GM12878 (cell line): ENCODE measurements around the gene DAPK2. TPM values are rescaled to one million over a fixed set of nuclear protein-coding genes. Genes with fewer than 3 reads are reported as not detected.

Experiments used
- CTCF ChIP-seq, 3 experiments: IDR thresholded peaks in 2 of 3; conservative IDR thresholded peaks in 1 of 3; 2 replicates each; pipeline ENCODE4 v1.5.1; 2011; ENCODE audit warnings: low read depth in 3 of 3, low read length in 3 of 3, mild to moderate bottlenecking in 3 of 3, control low read depth in 2 of 3, moderate library complexity in 2 of 3, inconsistent platforms in 1 of 3, mixed read lengths in 1 of 3; ENCODE audit not compliant: control insufficient read depth in 2 of 3, insufficient read depth in 1 of 3; ENCODE audit errors: extremely low read depth in 1 of 3
- E2F4 ChIP-seq: IDR thresholded peaks from 2 replicates; pipeline ENCODE4 v1.6.1; 2012; ENCODE audit warnings: low read depth, low read length, improper control_type of control experiment
- EGR1 ChIP-seq, 2 experiments: IDR thresholded peaks; 1 replicate in 1 of 2; 2 replicates in 1 of 2; pipeline ENCODE4 v1.6.1; 2011 to 2012; ENCODE audit warnings: low read depth in 2 of 2, low read length in 2 of 2, borderline replicate concordance in 1 of 2, mild to moderate bottlenecking in 1 of 2, moderate library complexity in 1 of 2
- HDAC2 ChIP-seq: fragments of 200-600 bp; sonication (generic); IDR thresholded peaks from 2 replicates; pipeline ENCODE4 v1.6.1; 2017
- RELB ChIP-seq: fragments of 450-650 bp; IDR thresholded peaks from 2 replicates; pipeline ENCODE4 v1.6.1; 2017; ENCODE audit warnings: low read depth, mild to moderate bottlenecking, moderate library complexity
- SIN3A ChIP-seq: IDR thresholded peaks from 2 replicates; pipeline ENCODE4 v1.6.1; 2012; ENCODE audit warnings: low read depth, low read length, improper control_type of control experiment
- STAT3 ChIP-seq: IDR thresholded peaks from 2 replicates; pipeline ENCODE4 v1.6.1; 2011; ENCODE audit warnings: low read depth, low read length, improper control_type of control experiment
- TBL1XR1 ChIP-seq: IDR thresholded peaks from 2 replicates; pipeline ENCODE4 v1.6.1; 2012; ENCODE audit warnings: low read depth, low read length, improper control_type of control experiment
- WRNIP1 ChIP-seq: IDR thresholded peaks from 2 replicates; pipeline ENCODE4 v1.6.1; 2011; ENCODE audit warnings: low read depth, low read length, improper control_type of control experiment, borderline replicate concordance
- ZBED1 ChIP-seq: IDR thresholded peaks from 2 replicates; pipeline ENCODE4 v1.6.1; 2016; ENCODE audit warnings: borderline replicate concordance
- polyA plus RNA-seq, 11 experiments: library from polyadenylated mRNA; depleted of rRNA in 4 of 11; unstranded in 6 of 11; stranded (reverse) in 5 of 11; fragments of >200 nt; fragmentation: Nextera tagmentation in 4 of 11; fragmentation: Illumina TruSeq in 1 of 11; extraction: Ambion mirVana in 4 of 11; extraction: Trizol in 1 of 11; gene quantifications; 1 replicate in 1 of 11; 2 replicates in 10 of 11; pipeline versions ENCODE4 v1.2.1 to v1.2.3, GENCODE V29; 2011 to 2016; ENCODE audit warnings: inconsistent platforms in 2 of 11, missing spikeins in 2 of 11, low read depth in 1 of 11
- total RNA-seq, 4 experiments: library from RNA; depleted of rRNA in 3 of 4; stranded (reverse); fragments of >200 nt in 3 of 4; fragmentation: Illumina TruSeq in 1 of 4; extraction: Trizol in 1 of 4; gene quantifications; 2 replicates each; pipeline versions ENCODE4 v1.2.1 to v1.2.3, GENCODE V29; 2013 to 2021

DAPK2 gene
- total and polyA plus RNA-seq, 10 of the 15 experiments (the other 5 are each of a cell fraction or from before 2014, with no cell fraction given) = 0.69 to 8.4 (median 4.1) TPM

- no peak for TF ChIP-seq WRNIP1
- TF ChIP-seq RELB = no peak
- TF ChIP-seq CTCF (IDR thresholded peaks at IDR 0.05 in 2 of 3, conservative IDR thresholded peaks at IDR 0.05 in 1 of 3; ENCODE audit: control insufficient read depth in 2 of 3, extremely low read depth in 1 of 3, insufficient read depth in 1 of 3, low read depth in 3 of 3, low read length in 3 of 3) = no peak
- no peak for TF ChIP-seq SIN3A
- no peak for TF ChIP-seq E2F4
- TF ChIP-seq HDAC2 = no peak
- no peak for TF ChIP-seq TBL1XR1
- no peak for TF ChIP-seq ZBED1
- TF ChIP-seq EGR1 (IDR thresholded peaks at IDR 0.05; ENCODE audit: borderline replicate concordance in 1 of 2, low read depth in 2 of 2, low read length in 2 of 2) = no peak
- no peak for TF ChIP-seq STAT3
- TF ChIP-seq, all 136 proteins: peak for 0
Observed at GRCh38 chr15:63972801-63973200, 73.5 kb downstream of the DAPK2 start (continued).
